Measurements from ENCODE around the gene PRKCE. TPM values are rescaled to one million over a fixed set of nuclear protein-coding genes. Genes with fewer than 3 reads are reported as not detected.

The PRKCE gene
- total RNA-seq, 4 donors from 2014 or later, result 20.0 to 29.7 (median 25.2) TPM

DNA sequence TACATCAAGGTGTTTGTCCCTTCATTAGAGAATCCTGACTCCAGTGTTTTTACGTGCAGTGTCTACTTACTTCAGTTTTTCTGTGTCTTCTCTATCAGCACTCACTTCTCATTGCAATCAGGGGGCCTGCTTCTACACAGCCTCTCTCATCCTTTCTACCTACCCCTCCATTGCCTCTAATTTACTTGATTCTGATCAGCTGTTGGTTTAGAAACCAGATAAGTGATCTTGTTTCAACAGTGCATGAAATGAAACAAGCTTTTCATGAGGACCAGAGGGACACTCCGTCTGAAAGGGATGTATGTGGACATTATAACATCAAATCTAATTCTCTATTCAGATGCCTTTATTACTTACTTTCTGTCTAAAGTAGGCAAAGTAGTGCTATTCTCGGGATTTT is 136.9 kb downstream of the PRKCE start:
- Histone ChIP-seq H3K36me3 (no peaks in the 10 kb centered on the region), H3K27me3 (no peaks in the 10 kb centered on the region), H3K4me3 (no peak overlapping the region), H3K9me3 (no peaks in the 10 kb centered on the region), H3K27ac (no peak overlapping the region), H3K4me1 (no peaks in the 10 kb centered on the region)
- no peak for DNase-seq
- no peak for TF ChIP-seq POLR2A (IDR thresholded peaks at IDR 0.05)
- TF ChIP-seq, protein P1, sequence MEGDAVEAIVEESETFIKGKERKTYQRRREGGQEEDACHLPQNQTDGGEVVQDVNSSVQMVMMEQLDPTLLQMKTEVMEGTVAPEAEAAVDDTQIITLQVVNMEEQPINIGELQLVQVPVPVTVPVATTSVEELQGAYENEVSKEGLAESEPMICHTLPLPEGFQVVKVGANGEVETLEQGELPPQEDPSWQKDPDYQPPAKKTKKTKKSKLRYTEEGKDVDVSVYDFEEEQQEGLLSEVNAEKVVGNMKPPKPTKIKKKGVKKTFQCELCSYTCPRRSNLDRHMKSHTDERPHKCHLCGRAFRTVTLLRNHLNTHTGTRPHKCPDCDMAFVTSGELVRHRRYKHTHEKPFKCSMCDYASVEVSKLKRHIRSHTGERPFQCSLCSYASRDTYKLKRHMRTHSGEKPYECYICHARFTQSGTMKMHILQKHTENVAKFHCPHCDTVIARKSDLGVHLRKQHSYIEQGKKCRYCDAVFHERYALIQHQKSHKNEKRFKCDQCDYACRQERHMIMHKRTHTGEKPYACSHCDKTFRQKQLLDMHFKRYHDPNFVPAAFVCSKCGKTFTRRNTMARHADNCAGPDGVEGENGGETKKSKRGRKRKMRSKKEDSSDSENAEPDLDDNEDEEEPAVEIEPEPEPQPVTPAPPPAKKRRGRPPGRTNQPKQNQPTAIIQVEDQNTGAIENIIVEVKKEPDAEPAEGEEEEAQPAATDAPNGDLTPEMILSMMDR (IDR thresholded peaks at IDR 0.05), result no peak

DNA sequence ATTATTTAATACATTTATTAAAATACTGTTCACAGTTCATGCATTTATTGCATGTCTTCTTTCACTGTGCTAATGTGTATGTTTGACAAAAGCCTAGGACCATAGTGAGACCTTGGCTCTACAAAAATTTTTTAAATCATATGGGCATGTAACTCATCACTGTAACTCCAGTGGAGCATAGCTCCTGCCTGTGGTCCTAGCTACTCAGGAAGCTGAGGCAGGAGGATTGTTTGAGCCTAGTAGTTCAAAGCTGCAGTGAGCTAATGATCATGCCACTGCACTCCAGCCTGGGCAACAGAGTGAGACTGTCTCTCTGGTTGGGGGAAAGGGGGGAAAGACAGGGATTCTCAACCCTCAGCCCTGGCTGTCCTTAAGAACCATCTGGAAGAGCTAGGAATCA is 137.8 kb downstream of the PRKCE start:
- Histone ChIP-seq H3K9me3 (no peaks in the 10 kb centered on the region), H3K4me1 (no peaks in the 10 kb centered on the region), H3K27ac (no peak overlapping the region), H3K36me3 (no peaks in the 10 kb centered on the region), H3K27me3 (no peaks in the 10 kb centered on the region), H3K4me3 (no peak overlapping the region)
- DNase-seq, result no peak
- TF ChIP-seq, protein P1 (IDR thresholded peaks at IDR 0.05), result no peak

DNA sequence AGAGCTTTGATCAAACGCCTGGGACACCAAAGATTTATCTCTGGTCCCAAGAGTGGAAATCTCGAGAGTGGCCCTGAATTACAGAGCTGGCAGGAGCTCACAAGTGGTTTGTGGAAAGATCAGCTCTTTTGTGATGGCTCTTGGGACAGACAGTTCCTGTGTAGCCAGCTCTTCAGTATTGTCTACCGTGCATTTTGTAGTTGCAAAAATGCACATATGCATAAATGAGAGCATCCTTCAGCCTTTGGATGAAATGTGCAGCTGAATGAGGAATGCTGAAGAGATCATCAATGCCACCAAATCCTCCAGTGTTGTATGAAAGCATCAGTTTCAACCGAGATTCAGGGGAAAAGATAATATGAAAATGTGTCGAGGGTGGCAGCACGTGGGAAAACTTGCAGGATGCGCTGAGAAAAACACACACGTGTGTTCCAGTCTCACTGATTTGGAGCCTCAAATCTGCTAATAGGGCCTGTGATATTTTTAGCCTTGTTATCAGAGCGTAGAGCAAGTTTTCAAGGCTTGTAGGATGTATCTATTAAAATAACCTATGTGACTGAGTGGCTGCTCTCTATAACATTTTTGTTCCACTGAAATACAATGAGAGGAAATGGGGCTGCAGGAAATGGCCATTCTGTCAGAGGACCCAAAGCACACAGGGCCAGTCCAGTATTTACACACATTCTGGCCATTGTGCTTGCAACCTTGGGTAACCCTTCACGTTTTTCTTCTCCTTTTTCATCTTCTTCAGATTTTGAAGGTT is 138.7 kb downstream of the PRKCE start:
- no peaks in the 10 kb centered on the region for H3K9me3 ChIP-seq
- no peak overlapping the region for H3K27ac ChIP-seq
- TF ChIP-seq, protein P1 (IDR thresholded peaks at IDR 0.05), result no peak
- no peak for TF ChIP-seq POLR2A (IDR thresholded peaks at IDR 0.05)
- H3K36me3 ChIP-seq, result no peaks in the 10 kb centered on the region
- H3K27me3 ChIP-seq, result no peaks in the 10 kb centered on the region
- DNase-seq, result no peak
- H3K4me3 ChIP-seq, result no peak overlapping the region
- no peaks in the 10 kb centered on the region for H3K4me1 ChIP-seq

DNA sequence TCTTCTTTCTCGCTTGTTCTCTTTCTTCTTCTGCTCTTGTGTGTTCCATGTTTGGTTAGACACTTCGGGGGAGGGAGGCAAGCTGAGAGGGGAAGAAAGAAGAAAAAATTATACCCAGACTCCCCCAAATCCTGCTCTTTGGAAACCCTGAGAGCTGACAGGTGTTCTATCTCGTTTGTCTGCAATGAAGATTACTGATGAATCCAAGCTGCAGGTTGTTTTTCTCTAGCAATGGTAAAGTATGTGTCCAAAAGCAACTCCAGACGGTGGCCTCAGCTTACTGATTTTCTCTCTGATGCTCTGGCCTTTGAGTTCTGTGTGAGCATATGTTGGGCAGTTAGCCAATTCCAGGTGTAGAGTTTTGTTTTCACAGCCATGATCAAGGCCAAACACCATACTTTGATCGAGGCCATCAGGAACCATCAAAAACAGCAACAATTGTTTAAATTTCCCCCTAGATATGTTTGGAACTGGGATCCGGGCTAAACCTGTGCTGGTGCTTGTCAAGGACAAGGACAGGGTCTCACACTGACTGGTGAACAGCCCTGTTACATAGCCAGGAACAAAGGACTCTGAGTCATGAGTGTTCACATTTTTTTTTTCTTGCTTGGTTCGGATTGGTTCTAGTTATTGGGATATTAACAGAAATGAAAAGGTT is 142.0 kb downstream of the PRKCE start:
- peak in 1 of 3 donors; percentile 2 for DNase-seq
- H3K9me3 ChIP-seq, result no peaks in the 10 kb centered on the region
- no peaks in the 10 kb centered on the region for H3K4me1 ChIP-seq
- no peak overlapping the region for H3K4me3 ChIP-seq
- no peaks in the 10 kb centered on the region for H3K27me3 ChIP-seq
- TF ChIP-seq, protein P1 (IDR thresholded peaks at IDR 0.05), result no peak
- no peak for TF ChIP-seq POLR2A (IDR thresholded peaks at IDR 0.05)
- H3K36me3 ChIP-seq, result no peaks in the 10 kb centered on the region
- no peak overlapping the region for H3K27ac ChIP-seq

DNA sequence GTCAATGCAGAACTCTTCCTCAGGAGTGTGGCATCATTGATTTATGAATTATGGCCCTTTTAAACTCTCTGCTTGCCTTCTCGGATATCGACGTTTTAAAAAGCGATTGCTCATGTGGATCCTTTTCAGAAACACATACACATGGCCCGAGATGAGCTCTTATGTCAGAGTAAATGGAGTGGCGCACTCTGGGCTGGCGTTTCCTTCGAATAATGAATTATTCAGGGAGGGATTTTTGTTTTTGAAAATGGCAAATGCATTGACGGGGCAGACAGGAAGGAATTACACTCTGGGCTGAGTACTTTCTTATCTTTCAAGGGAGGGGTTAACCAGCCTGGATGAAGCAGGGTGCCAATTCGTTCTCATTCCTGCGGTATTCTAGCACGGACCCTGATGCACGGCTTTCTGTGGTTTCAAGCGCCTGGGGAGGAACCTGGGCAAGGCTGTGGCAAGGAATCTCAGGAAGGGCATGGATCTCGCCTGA is 142.7 kb downstream of the PRKCE start:
- Histone ChIP-seq H3K36me3 (no peaks in the 10 kb centered on the region), H3K27ac (no peak overlapping the region), H3K27me3 (no peaks in the 10 kb centered on the region), H3K4me3 (no peak overlapping the region), H3K4me1 (no peaks in the 10 kb centered on the region), H3K9me3 (no peaks in the 10 kb centered on the region)
- TF ChIP-seq POLR2A (IDR thresholded peaks at IDR 0.05), result no peak
- TF ChIP-seq, protein P1 (IDR thresholded peaks at IDR 0.05), result no peak
- DNase-seq, result peak in 1 of 3 donors; percentile 11
